Ishikawa (cell line): ENCODE data around the gene TADA2A.

ENCODE experiments used
- CEBPB ChIP-seq: IDR thresholded peaks from 2 replicates; pipeline ENCODE4 v1.6.1; 2012
- CREB1 ChIP-seq: IDR thresholded peaks from 2 replicates; pipeline ENCODE4 v1.6.1; 2012; ENCODE audit warnings: low read depth
- EGR1 ChIP-seq: IDR thresholded peaks from 2 replicates; pipeline ENCODE4 v1.6.1; 2012
- EP300 ChIP-seq: IDR thresholded peaks from 2 replicates; pipeline ENCODE4 v1.6.1; 2012; ENCODE audit warnings: borderline replicate concordance
- FOXM1 ChIP-seq: IDR thresholded peaks from 2 replicates; pipeline ENCODE4 v1.6.1; 2012; ENCODE audit warnings: low read depth, borderline replicate concordance
- MAX ChIP-seq: IDR thresholded peaks from 2 replicates; pipeline ENCODE4 v1.6.1; 2012
- NFIC ChIP-seq: IDR thresholded peaks from 2 replicates; pipeline ENCODE4 v1.6.1; 2012
- RAD21 ChIP-seq: IDR thresholded peaks from 2 replicates; pipeline ENCODE4 v1.6.1; 2012; ENCODE audit warnings: low read depth
- REST ChIP-seq: IDR thresholded peaks from 2 replicates; pipeline ENCODE4 v1.6.1; 2012; ENCODE audit warnings: low read depth, mild to moderate bottlenecking
- TAF1 ChIP-seq: IDR thresholded peaks from 2 replicates; pipeline ENCODE4 v1.6.1; 2012; ENCODE audit warnings: low read depth, mild to moderate bottlenecking
- TCF12 ChIP-seq: IDR thresholded peaks from 2 replicates; pipeline ENCODE4 v1.6.1; 2012; ENCODE audit warnings: low read depth
- TEAD4 ChIP-seq: IDR thresholded peaks from 2 replicates; pipeline ENCODE4 v1.6.1; 2012
- USF1 ChIP-seq: IDR thresholded peaks from 2 replicates; pipeline ENCODE4 v1.6.1; 2012
- YY1 ChIP-seq: IDR thresholded peaks from 2 replicates; pipeline ENCODE4 v1.6.1; 2012; ENCODE audit warnings: low read depth
- ZBTB7A ChIP-seq: IDR thresholded peaks from 2 replicates; pipeline ENCODE4 v1.6.1; 2012; ENCODE audit warnings: low read depth

Gene TADA2A

GRCh38 chr17:37406635-37407461 lies at the start of gene TADA2A, which contains the start of gene ACACA:
TSS of gene TADA2A (plus strand) at chr17:37406886. CDS start at chr17:37411366, 4,480 bp downstream.
TSS of gene ACACA (minus strand) at chr17:37406836. CDS start at chr17:37406299, 537 bp downstream.
- TF ChIP-seq ZBTB7A = no peak
- TF ChIP-seq CEBPB = no peak
- TF ChIP-seq CREB1 = no peak
- no peak; the same call in 1 of the 2 replicates for TF ChIP-seq EGR1
- no peak for TF ChIP-seq FOXM1
- TF ChIP-seq TAF1 = peak; percentile 76
- TF ChIP-seq REST = no peak
- TF ChIP-seq RAD21 = no peak
- 0 out of 2 replicates have a peak, but pooled peaks have one; percentile 11 for TF ChIP-seq USF1
- TF ChIP-seq TEAD4 = no peak; the same call in 1 of the 2 replicates
- TF ChIP-seq MAX = peak; percentile 82
- no peak for TF ChIP-seq EP300
- peak; percentile 88 for TF ChIP-seq YY1
- peak; percentile 66 for TF ChIP-seq TCF12
- peak; percentile 40; the same call in 1 of the 2 replicates for TF ChIP-seq NFIC

DNA sequence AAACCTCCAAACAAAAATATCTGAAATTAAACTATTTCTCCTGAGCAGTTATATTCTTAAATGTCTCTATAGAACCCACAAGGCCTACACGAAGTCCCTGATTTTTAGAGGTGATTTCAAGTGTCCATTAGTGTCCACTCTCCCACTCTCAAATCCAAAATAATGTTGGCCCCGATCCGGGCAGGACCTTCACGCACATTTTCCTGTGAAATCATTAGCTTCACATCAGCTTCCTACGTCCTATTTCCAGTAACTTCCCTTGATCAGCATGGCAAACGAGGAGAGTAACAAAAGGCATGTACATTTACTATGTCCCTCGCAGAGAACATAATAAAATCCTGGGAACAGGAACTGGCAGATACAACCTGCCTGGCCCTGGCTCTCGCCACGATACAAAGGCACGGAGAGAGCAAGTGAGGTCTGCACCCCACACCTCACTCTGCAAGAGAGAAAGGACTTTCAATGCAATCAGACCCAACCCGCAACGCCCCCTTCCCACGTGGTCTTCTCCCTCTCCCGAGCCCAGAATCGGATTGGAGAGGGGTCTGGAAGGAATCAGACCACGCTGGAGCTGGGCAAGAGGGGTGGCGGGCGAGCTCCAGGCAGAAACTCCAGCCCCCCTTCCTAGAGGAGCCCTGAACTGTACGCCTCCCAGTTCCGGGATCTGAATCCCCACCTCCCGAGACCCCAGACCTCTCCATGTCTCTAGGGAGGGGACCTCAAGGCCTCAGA lies 48.4 kb upstream of the TADA2A start:
- TF ChIP-seq TAF1 = no peak
- TF ChIP-seq CREB1 = no peak
- peak; percentile 61 for TF ChIP-seq USF1
- no peak for TF ChIP-seq FOXM1
- 0 out of 2 replicates have a peak, but pooled peaks have one; percentile 45 for TF ChIP-seq ZBTB7A

DNA sequence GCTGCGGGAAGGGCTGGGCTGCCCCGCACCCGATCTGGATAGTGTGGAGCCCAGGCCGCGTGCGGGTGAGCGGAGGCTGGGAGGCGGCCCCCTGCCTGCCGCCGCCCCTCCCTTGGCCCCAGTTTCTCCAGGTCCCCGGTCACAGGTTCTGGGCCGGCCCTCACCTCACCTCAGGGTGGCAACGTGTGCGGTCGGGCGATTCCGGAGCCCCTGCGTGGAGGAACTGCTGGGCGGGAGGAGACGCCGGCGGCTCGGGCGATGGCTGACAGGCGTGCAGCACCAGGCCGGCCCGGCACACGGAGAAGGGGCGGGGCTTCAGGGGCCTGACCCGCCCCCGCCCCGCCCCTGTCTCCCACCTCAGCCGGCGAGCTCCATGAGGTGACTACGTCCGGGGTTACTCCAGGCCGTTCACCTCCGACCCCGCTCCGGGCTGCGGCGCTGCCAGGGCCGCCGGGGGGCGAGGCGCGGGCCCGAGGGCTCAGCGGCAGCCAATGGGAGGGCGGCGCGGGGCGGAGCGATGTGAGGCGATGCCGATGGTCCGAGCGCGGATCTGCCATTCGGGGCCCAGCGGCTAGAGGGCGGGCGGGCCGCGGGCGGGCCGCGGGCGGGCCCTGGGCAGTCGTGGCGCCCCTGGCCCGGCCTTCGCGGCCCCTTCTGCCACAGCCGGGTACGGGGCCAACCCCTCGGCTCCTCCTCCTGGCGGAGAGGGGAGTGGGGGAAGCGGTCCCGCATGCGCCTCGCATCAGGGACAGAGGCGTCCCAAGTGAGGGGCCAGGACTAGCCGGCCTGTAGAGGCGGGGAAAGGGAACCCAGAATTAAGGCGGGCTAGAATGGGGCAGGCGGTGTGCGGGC lies 47.6 kb upstream of the TADA2A start:
- TF ChIP-seq YY1 (peak; percentile 62), TCF12 (peak; percentile 37; the same call in 1 of the 2 replicates), EGR1 (no peak), EP300 (no peak), USF1 (no peak), FOXM1 (no peak), TEAD4 (no peak), MAX (peak; percentile 80), CEBPB (no peak), CREB1 (no peak), RAD21 (no peak), ZBTB7A (0 out of 2 replicates have a peak, but pooled peaks have one; percentile 8), TAF1 (peak; percentile 71), NFIC (no peak), REST (no peak)

DNA sequence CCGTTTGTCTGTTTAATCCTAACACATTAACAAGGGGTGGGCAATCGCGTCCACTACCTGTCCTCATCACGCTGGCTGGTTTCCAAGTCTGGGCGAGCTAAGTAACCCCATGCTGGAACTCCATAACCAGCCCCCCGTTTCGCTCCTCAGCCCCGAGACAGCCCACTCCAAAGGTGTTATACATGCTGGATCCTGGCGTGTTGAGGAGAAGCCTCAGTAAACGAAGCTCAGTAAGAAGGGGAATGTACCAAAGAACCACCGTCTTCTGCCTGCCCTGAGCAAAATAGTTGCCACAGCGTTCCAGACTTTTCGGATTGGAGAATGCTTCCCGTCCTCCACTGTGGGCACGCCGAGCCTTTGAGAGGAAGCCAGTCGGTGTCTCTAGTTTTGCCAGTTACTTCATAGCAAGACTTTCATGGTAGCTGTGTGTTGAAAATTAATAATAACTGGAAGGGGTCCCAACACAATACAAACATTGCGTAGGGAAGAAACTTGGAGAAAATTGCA lies 47.0 kb upstream of the TADA2A start:
- TF ChIP-seq NFIC (peak; percentile 54; the same call in 1 of the 2 replicates), USF1 (no peak), TAF1 (0 out of 2 replicates have a peak, but pooled peaks have one; percentile 8), CEBPB (no peak), REST (no peak), YY1 (no peak), MAX (no peak)
